8988T (cell line): ENCODE measurements around the gene SP2.
"Not testable (repeated sequence)": the region's sequence is repeated elsewhere in the genome, so short reads cannot be mapped to it uniquely, and the experiment has no call there.

Experiments
- DNase-seq: peaks from one replicate; pipeline ENCODE4 v3.0.0; 2011

The SP2 gene

DNA sequence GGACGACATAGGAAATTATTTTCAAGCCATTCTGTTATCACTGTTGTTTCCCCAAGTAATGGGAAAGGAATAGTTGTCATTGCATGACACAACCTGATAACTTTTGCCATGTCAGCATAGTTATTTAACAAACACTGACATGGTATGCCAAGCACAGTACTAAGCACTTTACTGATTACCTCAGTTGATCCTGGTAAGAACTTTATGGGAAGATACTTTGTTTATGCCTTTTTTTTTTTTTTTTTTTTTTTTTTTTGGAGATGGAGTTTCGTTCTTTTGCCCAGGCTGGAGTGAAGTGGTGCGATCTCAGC, 29.6 kb downstream of the SP2 start:
- no peak for DNase-seq

DNA sequence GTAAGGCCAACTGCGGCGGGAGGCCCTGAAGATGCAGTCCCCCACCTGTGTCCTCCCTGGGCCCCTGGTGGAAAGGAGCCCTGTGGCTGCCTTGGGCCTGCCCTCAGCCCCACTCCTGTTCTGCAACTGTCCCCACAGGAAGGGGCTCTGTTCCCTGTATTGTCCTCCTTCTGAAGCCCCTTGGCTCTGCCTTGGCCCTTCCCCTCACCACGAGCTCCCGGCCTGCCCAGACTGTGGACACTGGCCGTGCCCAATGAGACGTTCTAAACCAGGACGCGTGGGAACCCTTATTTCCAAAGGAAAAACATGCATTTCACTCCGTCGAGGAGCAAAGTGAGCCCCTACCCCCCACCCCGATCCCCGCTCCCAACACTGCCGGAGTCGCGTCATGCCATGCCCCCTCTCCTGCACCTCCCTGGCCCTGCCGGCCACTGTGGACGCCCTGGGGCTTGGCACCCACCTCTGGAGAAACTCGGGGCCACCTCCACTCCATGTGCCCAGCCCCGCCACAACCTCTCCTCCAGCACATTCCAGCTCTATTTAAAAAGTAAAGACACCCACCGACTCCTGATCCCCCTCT, 31.9 kb downstream of the SP2 start:
- DNase-seq = no peak

DNA sequence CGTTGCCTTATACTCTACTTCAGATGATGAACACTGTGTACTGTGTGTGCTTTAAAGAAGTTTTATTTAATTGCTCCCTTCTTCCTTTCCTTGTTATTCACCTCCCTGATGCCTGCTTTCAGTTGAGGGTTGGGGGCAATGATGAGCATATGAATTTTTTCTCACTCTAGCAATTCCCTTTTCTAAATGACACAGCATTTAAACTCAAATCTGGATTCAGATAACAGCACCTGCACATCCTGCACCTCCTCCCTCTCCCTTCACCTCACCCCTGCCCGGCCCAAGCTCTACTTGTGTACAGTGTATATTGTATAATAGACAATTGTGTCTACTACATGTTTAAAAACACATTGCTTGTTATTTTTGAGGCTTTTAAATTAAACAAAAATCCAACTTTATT, 32.4 kb downstream of the SP2 start:
- DNase-seq = no peak

DNA sequence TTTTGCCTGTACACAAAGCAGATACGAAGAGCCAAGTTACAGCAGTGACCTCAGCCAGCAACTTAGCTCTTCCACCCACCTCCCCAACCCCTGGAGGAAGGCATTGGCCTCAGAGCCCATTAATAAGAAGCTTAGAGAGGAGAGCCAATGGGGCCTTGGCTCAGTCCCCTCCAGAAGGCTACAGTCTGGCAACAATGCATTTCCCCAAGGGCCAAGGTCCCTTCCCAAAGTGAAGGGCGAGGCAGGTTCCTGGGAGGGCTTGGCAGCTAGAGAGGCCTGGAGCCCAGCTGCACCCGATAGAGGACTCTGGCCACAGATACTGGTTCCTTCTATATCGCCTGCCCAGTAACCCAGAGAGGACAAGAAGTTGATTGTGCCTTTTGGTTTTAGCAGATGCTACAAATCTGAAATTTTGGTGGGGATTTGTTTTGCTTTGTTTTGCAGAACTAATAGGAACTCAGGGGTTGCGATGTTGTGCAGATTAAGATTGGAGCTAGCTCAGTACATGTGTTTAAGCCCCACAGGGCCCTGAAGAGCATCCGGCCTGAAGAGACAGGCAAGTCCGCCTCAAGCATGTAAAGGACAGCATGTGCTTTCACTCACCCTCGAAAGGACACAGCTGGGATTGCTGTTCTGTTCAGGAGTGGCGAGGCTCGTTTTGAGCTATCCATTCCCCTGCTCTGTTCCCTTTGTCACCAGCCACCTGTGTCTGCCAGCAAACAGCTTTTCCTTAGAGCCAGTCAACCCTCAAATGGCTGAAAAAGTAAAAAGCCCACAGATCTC, 33.4 kb downstream of the SP2 start:
- no peak for DNase-seq

DNA sequence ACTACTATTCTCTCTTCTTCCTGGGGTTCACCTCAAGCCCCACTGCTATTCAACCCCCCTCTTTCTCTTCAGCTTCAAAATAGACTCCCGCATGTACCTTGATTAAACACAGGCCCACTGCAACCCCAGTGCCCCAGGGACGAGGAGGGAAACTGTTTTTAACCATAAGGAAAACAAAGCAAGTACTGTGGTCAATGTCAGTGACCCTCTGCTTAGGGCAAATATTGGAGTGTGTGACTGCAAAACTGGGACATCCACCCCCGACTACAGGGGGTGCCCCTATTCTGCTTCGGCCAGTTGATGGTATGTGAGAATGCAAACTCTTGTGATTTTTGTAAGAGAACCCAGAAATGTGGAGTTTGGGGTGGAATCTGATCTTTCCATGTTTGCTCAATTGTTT, 35.8 kb downstream of the SP2 start:
- DNase-seq = no peak

DNA sequence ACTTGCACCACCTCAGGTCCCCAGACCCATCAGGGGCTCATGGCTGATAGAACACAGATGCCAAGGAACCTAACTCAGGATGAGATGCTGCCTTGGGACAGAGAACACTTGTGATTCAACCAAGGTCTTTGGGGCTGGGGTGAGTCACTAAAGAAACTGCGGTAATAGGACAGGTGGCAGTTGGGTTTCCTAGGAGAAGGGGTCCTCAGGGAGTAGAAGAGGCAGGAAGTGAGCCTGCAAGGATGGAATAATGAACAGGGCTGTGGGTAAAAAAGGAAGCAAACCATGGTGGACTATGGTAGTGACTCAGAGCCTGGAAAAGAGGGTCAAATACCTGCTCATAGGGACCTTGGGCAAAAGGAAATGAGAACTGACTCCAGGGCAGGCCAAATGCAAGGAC, 38.8 kb downstream of the SP2 start:
- no peak for DNase-seq

DNA sequence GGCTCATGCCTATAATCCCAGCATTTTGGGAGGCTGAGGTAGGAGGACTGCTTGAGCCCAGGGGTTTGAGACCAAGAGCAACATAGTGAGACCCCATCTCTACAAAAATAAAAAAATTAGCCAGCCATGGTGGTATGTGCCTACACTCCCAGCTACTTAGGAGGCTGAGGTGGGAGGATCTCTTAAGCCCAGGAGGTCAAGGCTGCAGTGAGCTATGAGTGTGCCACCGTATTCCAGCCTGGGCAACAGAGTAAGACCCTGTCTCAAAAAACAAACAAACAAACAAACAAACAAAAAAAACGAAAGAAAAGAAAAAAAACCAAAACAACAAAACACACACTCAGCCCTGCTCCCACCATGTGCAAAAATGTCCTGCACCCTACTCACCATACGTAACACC, 39.4 kb downstream of the SP2 start:
- DNase-seq = not testable (repeated sequence)

DNA sequence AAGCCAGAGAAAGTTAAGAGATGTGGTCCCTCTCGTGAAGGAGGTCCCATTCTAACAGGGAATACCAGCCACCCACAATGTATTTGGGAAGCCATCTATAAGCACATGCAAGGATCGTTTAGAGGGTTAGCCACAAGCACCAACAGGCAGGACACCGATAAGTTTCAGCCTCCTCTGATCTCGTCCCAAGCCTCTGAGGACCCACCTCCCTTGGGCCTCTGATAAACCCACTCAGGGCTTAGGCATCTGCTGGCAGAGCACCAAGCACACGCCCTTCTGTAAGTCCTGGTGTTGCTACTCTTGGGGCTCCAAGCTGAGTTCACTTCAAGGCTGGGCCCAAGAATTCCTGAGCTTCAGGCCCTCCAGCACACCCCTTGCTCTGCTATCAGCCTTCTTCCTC, 39.9 kb downstream of the SP2 start:
- peak; percentile 70 for DNase-seq

DNA sequence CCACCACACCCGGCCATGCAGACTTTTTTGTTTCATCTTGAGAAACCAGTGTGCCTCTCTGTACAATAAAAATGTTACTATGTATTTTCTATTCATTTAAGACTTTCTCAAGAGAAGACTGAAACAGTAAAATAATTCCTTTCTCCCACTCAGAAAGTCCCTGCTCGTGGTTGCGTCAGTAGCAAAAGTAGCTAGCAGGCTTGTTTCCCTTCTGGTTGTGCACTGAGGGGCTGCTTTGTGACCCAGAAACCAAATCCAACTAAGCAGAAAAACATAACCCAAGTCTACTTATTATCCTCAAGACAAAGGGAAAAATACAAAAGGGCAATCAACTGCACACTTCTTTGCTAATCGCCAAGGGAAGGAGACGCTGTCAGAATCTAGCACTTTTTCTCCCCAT, 41.9 kb downstream of the SP2 start:
- DNase-seq = no peak

DNA sequence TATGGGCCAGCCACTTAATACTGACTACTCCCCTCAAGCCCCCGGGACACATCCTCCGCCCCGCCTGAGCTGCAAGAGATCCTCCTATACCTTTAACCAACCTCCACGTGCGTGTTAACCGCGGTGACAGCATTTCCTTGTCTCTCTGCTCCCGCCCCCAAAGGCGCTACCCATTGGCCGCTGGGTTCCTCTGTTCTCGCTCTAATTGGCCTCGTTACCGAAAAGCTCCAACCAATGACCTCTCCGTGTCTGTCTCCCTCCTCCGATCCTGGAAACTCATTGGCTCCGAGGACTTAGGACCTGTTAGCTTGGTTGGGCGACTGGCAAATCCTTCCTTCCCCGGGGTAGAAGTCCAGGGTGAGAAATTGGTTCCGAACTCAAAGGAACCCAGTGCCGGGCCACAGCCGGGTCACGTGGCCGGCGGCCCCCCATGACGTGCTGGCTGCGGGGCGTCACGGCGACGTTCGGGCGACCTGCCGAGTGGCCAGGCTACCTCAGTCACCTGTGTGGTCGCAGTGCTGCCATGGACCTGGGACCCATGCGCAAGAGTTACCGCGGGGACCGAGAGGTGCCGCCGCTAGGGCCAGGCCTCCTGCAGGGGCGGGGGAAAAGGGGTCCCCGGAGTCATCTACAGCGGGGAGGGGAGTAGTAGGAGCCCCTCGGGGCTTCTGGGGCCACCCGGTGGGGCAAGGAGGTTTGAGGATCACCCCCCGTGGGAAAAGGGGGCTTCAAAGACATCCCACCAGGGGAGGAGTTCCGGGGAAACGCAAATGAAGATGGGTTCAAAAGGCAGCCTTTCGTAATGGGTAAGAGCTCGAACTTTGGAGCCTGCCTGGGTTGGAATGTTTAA, 45.4 kb downstream of the SP2 start, which contains the start of gene PNPO:
PNPO (plus strand) TSS at position 326 of the 850 bp plus-strand sequence; CDS start at position 431, 105 bp downstream.
- DNase-seq = peak; percentile 98

DNA sequence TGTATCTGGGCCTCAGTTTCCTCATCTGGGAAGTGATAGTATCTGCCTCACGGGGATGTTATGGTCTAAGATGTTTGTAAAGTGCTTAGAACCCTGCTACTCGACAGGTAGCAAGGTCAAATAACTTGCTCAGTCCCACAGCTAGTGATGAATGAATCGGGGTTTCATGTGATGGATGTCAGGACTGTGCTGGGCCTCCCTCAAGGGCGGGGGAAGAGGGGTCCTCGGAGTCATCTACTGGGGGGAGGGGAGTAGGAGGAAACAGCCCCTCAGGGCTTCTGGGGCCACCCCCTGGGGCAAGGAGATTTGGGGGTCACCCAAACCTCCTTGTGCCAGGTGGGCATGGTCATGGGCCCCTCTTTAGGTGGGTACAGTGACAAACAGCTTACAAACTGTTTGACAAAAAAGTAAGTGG, 46.1 kb downstream of the SP2 start:
- DNase-seq = no peak

DNA sequence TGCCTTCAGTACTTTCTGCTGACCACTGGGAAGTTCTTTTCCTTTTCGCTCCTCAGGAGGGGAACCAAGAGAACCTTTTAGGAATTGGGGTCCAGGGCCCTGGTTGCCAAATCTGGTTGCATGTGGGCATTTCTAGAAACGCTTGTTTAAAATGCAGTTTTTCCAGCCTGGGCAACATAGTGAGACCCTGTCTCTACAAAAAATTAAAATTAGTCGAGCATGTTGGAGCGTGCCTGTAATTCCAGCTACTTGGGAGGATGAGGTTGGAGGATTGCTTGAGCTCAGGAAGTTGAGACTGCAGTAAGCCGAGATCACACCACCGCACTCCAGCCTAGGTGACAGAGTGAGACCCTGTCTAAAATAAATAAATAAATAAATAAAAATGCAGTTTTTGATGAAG, 46.5 kb downstream of the SP2 start:
- no peak for DNase-seq

DNA sequence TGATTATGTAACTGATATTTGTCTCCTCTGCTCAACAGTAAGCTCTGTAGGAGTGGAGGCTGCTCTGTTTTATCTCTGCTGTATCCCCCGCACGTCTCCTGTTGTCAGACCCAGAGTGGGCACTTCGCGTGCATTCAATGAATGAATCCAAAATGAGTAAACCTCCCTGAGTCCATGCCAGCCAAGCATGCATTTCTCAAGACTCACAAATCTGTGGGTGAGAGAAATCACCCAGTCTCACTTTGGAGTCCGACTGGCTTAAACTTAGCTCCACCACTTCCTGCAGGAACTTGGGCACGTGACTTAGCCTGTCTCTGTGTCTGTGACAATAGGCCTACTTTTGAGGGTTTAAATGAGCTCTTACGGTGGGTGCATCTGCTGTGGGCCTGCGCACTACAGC, 49.0 kb downstream of the SP2 start:
- no peak for DNase-seq

DNA sequence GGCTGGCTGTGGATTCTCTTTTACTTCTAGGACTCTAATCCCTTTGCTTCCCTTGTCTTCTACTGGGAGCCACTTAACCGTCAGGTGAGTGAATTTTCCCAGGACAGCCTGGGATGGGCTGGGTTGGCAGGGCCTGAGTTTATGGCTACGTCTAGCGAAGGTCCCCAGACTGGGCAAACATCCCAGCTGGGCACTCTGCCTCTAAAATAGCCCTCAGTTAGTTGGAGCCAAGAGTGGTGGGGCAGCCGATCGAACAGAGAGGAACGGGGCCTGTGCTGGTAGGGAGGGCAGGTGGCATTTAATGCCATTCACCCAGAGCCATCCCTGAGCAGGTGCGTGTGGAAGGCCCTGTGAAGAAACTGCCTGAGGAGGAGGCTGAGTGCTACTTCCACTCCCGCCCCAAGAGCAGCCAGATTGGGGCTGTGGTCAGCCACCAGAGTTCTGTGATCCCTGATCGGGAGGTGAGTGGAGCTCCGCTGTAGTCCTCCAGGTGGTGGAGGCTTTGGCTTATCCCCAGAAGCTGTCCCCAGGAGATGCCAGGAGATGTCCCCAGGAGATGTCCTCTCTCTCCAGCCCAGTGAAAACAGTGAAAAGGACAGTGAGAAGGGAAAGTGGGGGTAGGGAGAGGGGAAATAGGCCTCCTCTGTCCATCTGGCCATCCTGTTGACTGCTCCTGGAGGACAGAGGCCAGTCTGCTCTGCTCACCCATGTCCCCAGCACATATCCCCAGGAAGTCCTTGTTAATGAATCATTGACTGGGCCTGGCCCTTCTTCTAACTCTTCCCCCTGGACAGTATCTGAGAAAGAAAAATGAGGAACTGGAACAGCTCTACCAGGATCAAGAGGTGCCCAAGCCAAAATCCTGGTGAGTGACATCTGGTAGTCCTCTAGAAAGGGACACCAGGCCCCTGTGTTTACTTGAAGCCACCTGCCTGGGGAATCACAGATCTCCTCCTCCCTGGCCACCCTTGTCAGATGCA, 49.8 kb downstream of the SP2 start:
- no peak for DNase-seq

DNA sequence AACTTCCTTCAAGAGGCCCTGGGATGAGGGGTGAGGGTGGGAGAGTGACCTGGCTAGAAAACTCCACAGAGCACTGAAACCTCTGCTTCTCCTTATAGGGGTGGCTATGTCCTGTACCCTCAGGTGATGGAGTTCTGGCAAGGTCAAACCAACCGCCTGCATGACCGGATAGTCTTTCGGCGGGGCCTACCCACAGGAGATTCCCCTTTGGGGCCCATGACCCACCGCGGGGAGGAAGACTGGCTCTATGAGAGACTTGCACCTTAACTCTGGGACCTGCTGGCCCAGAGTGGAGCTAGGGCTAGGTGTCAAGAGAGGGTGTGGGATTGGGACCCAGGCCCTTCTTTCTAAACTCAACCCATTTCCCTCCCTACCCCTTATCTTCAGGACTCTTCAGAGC, 50.5 kb downstream of the SP2 start:
- DNase-seq = no peak

DNA sequence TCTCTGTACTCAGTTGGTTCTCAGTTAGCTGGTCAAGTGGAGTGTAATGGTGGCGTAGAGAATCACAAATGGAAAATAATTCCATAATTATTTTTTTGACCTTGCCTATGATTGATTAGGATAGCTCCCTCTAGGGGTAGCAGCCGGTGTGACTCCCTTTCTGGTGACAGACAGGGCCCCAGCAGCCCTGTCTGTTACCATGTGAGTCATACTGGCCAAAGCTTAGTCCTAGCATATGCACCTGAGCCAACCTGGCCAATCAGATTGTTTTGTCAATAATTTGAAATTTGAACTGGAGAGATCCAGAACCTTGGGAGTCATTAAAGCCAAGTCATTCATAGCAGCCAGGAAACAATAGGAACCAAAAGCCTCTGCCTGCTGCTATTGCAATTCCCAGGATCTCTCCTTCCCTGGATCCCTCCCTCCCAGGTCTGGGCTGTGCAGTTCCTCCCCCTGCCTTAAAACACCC, 50.9 kb downstream of the SP2 start:
- peak; percentile 97 for DNase-seq

DNA sequence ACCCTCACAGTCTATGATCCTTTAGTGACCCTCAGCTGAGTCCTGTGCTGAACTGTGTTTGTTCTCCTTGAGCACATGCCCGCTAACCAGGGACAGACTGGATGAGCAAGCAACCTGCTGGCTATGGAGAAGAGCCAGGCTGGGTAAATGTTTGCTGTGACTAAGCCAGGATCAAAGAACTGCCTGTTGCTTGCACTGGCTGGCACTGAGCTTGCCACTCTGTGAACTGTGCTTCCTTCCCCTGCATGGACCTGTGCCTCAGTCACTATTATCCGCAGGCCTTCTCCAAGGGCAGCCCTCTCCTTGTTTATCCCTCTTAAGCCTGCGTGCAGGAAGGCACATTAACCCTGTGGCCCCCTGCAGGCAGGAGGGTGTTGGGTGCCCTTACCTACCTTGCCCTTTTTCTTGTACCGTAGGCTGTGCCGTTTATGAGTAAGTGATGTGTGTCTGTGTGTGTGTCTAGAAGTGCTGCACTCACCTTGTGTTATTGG, 52.7 kb downstream of the SP2 start:
- no peak for DNase-seq

DNA sequence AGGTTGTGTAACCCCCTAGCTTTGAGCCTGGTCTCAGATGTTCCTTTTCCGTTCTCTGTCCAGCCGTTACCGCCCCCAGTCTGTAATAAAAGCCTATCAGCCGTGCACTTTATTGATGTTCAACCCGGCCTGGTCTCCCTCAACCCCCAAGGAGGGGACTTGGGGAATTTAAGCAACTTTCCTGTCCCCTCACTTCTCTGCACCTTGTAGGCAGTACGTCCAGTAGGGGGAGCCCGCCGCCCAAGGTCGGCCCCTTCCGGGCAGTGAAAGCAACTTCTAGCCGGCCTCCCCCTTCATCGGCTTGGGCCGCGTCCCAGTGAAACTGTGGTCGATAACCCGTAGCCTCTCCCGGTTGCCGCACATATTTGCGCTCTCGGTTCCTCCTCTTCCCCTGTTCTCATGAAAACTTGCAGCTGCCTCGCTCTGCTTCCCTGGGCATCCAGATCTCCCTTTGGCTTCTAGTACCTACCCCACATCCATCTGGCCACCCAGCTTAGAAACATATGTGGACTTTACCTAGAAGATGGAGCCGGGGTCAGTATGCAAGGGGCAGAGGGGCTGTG, 53.2 kb downstream of the SP2 start:
- peak; percentile 76 for DNase-seq

DNA sequence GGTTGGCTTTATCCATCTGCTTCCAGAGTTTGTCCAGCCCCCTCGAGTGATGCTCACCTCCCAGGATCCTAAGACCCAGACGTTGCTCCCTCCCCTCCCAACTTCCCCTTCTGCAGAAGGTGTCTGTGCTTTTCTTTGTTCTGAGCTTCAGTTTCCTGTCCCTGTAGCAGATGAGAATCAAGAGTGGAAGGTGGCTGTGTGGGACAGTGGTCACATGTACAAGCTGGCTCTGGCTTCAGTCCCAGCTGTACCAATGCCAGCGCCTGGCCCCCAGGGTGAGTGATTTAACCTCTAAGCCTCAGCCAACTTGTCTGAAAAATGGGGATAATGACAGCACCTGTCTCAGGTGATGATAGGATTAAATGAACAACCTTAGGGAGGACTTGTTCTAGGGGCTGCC, 53.9 kb downstream of the SP2 start:
- DNase-seq = no peak

DNA sequence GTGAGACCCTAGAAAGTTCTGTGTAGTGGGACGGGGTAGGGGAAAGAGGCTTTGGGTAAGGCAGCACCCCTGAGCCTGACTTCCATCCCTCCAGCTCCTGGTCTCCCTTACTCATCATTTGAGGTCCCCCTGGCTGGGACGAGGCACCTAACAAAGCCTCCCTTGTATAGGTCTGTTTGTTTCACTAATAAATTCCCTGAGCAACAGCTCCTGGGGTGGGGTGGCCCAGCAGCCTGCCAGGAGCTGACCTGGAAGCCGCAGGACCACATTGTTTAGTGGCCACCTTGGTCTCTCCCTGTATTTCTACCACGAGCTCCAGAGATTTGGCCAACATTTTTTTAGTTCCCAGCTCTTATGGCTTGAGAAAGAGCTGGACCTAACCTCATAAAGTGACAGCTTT, 54.4 kb downstream of the SP2 start:
- no peak for DNase-seq

DNA sequence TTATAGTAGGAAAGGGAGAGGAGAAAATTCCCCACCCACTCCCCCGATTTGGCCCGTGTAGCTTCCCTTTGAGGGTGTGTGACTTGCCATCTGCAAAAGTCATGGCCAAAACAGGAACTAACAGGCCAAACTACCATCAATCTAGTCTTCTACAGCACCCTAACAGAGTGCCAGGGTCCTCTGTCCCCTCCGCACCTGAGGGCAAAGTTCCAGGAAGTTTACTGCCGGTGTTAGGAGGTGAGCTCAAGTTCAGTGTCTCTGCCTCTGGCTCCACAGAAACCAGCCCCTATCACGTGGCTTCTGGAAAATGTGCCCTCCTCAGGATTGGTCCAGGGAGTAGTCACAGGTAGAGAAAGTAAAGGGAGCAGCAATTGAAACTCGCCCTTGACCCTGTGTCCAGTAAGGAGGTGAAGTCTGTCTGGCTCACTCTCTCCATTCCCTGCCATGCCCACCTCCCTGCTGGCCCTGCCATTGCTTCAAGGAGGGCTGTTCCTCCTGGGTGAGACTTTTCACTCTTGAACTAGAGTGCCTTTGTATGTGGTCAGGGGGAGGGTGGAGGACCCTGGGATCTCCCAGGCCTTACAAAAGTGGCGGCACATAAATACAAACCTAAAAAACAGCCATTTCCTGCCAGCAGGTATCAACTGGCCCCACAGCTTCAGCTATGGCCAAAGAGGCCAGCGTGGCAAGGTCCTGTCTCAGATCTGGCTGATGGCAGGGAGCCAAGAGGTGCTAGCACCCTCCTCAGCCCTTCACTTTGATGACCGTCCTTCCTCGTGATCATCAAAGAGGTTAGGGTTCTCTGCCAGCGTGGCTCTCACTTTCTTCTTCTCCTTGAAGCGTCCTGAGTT, 56.4 kb downstream of the SP2 start:
- DNase-seq = no peak
